HG03565 (cell line): Measurements from ENCODE around the gene TTC39A.
"Not testable (repeated sequence)": the region's sequence is repeated elsewhere in the genome, so short reads cannot be mapped to it uniquely, and the experiment has no call there.

ENCODE experiments used
- ATAC-seq: cut with Tn5 transposase; IDR thresholded peaks from one replicate; pipeline ENCODE4 v1.9.1; 2021; ENCODE audit warnings: mild to moderate bottlenecking, moderate library complexity; ENCODE audit not compliant: unreplicated experiment

TTC39A gene

GRCh38 chr1:51340380-51340779, 10.0 kb upstream of the TTC39A start:
- no peak for ATAC-seq

GRCh38 chr1:51336711-51337110, 6.3 kb upstream of the TTC39A start:
- no peak for ATAC-seq

- no peak for ATAC-seq
These were observed 5.6 kb upstream of the TTC39A start for GRCh38 chr1:51336004-51336403.

GRCh38 chr1:51331206-51332100, 1.1 kb upstream of the TTC39A start:
- ATAC-seq: peak; percentile 52

GRCh38 chr1:51329443-51330325, 678 bp downstream of the TTC39A start:
- ATAC-seq: no peak

GRCh38 chr1:51328926-51329325, 1.4 kb downstream of the TTC39A start:
- no peak for ATAC-seq

GRCh38 chr1:51328279-51328678, 2.1 kb downstream of the TTC39A start:
- no peak for ATAC-seq

- no peak for ATAC-seq
These were observed 3.0 kb downstream of the TTC39A start for GRCh38 chr1:51327386-51327785.

- no peak for ATAC-seq
These were observed 3.5 kb downstream of the TTC39A start for GRCh38 chr1:51326839-51327238.

GRCh38 chr1:51325878-51326755, 4.2 kb downstream of the TTC39A start:
- ATAC-seq: no peak

GRCh38 chr1:51325391-51325790, 5.0 kb downstream of the TTC39A start:
- ATAC-seq: no peak

GRCh38 chr1:51325011-51325385, 5.4 kb downstream of the TTC39A start:
- not testable (repeated sequence) for ATAC-seq

- ATAC-seq: no peak
These were observed 5.9 kb downstream of the TTC39A start for GRCh38 chr1:51324251-51325010.

- ATAC-seq: no peak
These were observed 6.6 kb downstream of the TTC39A start for GRCh38 chr1:51323778-51324177.

GRCh38 chr1:51322417-51323101, 7.8 kb downstream of the TTC39A start:
- ATAC-seq: no peak

- ATAC-seq: no peak
These were observed 8.5 kb downstream of the TTC39A start for GRCh38 chr1:51321924-51322280.

- no peak for ATAC-seq
These were observed 9.1 kb downstream of the TTC39A start for GRCh38 chr1:51320967-51321923.

- no peak for ATAC-seq
These were observed 12.6 kb downstream of the TTC39A start for GRCh38 chr1:51317798-51318197.

GRCh38 chr1:51316846-51317120, 13.6 kb downstream of the TTC39A start:
- no peak for ATAC-seq
